GM12878 (cell line): ENCODE data around the gene TNP1. TPM values are rescaled to one million over a fixed set of nuclear protein-coding genes. Genes with fewer than 3 reads are reported as not detected.

Experiments used
- ATAC-seq: fragments of 200-7000 bp; cut with Tn5 transposase; 3 replicates; pipeline ENCODE4 v1.9.1; 2020; ENCODE audit warnings: mild to moderate bottlenecking, moderate library complexity
- BruUV-seq: library from RNA; stranded (reverse); fragments of 400-500 nt; replicated peaks from 2 replicates; lab custom pipeline; 2021; lab: Mats Ljungman, UMichigan
- CTCF ChIA-PET: fragments of 300-600 bp; sonication (Branson Sonifier 250); formaldehyde crosslinking; extraction: SDS; loops from one replicate; lab custom pipeline; 2021; ENCODE audit warnings: inconsistent platforms; lab: Yijun Ruan, JAX
- POLR2A ChIA-PET: fragments of 350-600 bp; formaldehyde crosslinking; extraction: SDS; loops from one replicate; lab custom pipeline; 2021; ENCODE audit warnings: inconsistent platforms; lab: Charles Lee
- RAD21 ChIA-PET: fragments of 300-600 bp; sonication (Branson Sonifier 250); formaldehyde crosslinking; loops from one replicate; lab custom pipeline; 2023; ENCODE audit warnings: antibody characterized with exemption; ENCODE audit not compliant: unreplicated experiment; lab: Charles Lee
- SMC1A ChIA-PET: fragments of 300-600 bp; sonication (Branson Sonifier 250); formaldehyde crosslinking; loops from one replicate; lab custom pipeline; 2023; ENCODE audit not compliant: unreplicated experiment, uncharacterized antibody; lab: Charles Lee
- DNase-seq: peaks from one replicate; pipeline ENCODE4 v3.0.0-alpha.2; 2011; ENCODE audit warnings: low read depth, low spot score
- FAIRE-seq: peaks from 3 replicates; lab custom pipeline; 2011; peaks lifted over from hg19 to GRCh38; lab: Jason Lieb, UNC
- H2AFZ ChIP-seq: 2 replicates; pipeline ENCODE4 v1.6.0; 2011; ENCODE audit warnings: low read depth, low read length, control low read depth; ENCODE audit not compliant: control insufficient read depth
- H3K27ac ChIP-seq: 2 replicates; pipeline ENCODE4 v1.5.1; 2011; ENCODE audit warnings: control low read depth; ENCODE audit not compliant: control insufficient read depth, insufficient read depth
- H3K27me3 ChIP-seq, 2 experiments: replicated peaks in 1 of 2; 2 replicates each; pipeline versions ENCODE4 v1.6.0 to v1.6.1; 2011; ENCODE audit warnings: low read length in 1 of 2; ENCODE audit not compliant: control insufficient read depth in 2 of 2, insufficient read depth in 2 of 2
- H3K36me3 ChIP-seq, 2 experiments: 2 replicates each; pipeline ENCODE4 v1.5.1; 2011; ENCODE audit warnings: low read length in 1 of 2; ENCODE audit not compliant: control insufficient read depth in 2 of 2, insufficient read depth in 2 of 2
- H3K4me1 ChIP-seq: 2 replicates; pipeline ENCODE4 v1.6.1; 2011; ENCODE audit warnings: mild to moderate bottlenecking, low read length, moderate library complexity, mixed read lengths; ENCODE audit not compliant: control insufficient read depth, insufficient read depth
- H3K4me2 ChIP-seq: 2 replicates; pipeline ENCODE4 v1.6.0; 2011; ENCODE audit warnings: control low read depth; ENCODE audit not compliant: control insufficient read depth, insufficient read depth
- H3K4me3 ChIP-seq: fragments of 200-600 bp; sonication (generic); 2 replicates; pipeline ENCODE4 v1.5.1; 2016
- H3K79me2 ChIP-seq: 2 replicates; pipeline ENCODE4 v1.6.0; 2011; ENCODE audit warnings: low read length; ENCODE audit not compliant: control insufficient read depth, insufficient read depth
- H3K9ac ChIP-seq: 2 replicates; pipeline ENCODE4 v1.8.0; 2011; ENCODE audit warnings: low read length, control low read depth, mixed read lengths; ENCODE audit not compliant: control insufficient read depth, insufficient read depth
- H3K9me3 ChIP-seq: replicated peaks from 3 replicates; pipeline ENCODE4 v1.5.1; 2011; ENCODE audit warnings: mild to moderate bottlenecking, low read length; ENCODE audit not compliant: control insufficient read depth, insufficient read depth
- H4K20me1 ChIP-seq: 2 replicates; pipeline ENCODE4 v1.6.0; 2011; ENCODE audit not compliant: control insufficient read depth, insufficient read depth
- ATF3 ChIP-seq: IDR thresholded peaks from 2 replicates; pipeline ENCODE4 v1.6.1; 2011; ENCODE audit warnings: low read depth, mild to moderate bottlenecking, low read length, moderate library complexity, borderline replicate concordance; ENCODE audit errors: extremely low read depth
- CBX3 ChIP-seq: fragments of 200-600 bp; sonication (generic); IDR thresholded peaks from 2 replicates; pipeline ENCODE4 v1.6.1; 2016; ENCODE audit warnings: low read depth, borderline replicate concordance
- CHD2 ChIP-seq: IDR thresholded peaks from 2 replicates; pipeline ENCODE4 v1.6.1; 2011; ENCODE audit warnings: low read depth, low read length, improper control_type of control experiment, borderline replicate concordance
- EZH2 ChIP-seq: IDR thresholded peaks from 2 replicates; pipeline ENCODE4 v1.6.1; 2012; ENCODE audit warnings: low read depth, mild to moderate bottlenecking, control low read depth, inconsistent platforms, low read length, borderline replicate concordance; ENCODE audit not compliant: control insufficient read depth
- IKZF2 ChIP-seq, 2 experiments: fragments of 450-650 bp; IDR thresholded peaks; 2 replicates each; pipeline ENCODE4 v1.6.1; 2017; ENCODE audit warnings: mild to moderate bottlenecking in 2 of 2, moderate library complexity in 2 of 2
- IRF4 ChIP-seq: IDR thresholded peaks from 2 replicates; pipeline ENCODE4 v1.6.1; 2011; ENCODE audit warnings: low read depth, low read length
- KLF5 ChIP-seq: fragments of 450-650 bp; IDR thresholded peaks from 2 replicates; pipeline ENCODE4 v1.6.1; 2014; ENCODE audit warnings: mild to moderate bottlenecking; ENCODE audit not compliant: partially characterized antibody
- MTA2 ChIP-seq: fragments of 450-650 bp; IDR thresholded peaks from 2 replicates; pipeline ENCODE4 v1.6.1; 2016; ENCODE audit warnings: low read depth, mild to moderate bottlenecking, moderate library complexity
- NFIC ChIP-seq: IDR thresholded peaks from 2 replicates; pipeline ENCODE4 v1.6.1; 2012; ENCODE audit warnings: low read depth, mild to moderate bottlenecking, inconsistent platforms, low read length, moderate library complexity
- SMAD1 ChIP-seq: fragments of 450-650 bp; IDR thresholded peaks from 2 replicates; pipeline ENCODE4 v1.6.1; 2018; ENCODE audit warnings: mild to moderate bottlenecking, low read depth; ENCODE audit not compliant: partially characterized antibody
- SP1 ChIP-seq: IDR thresholded peaks from one replicate; pipeline ENCODE4 v1.6.1; 2011; ENCODE audit warnings: low read depth, low read length
- SPI1 ChIP-seq: IDR thresholded peaks from 2 replicates; pipeline ENCODE4 v1.6.1; 2011; ENCODE audit warnings: low read depth, mild to moderate bottlenecking, low read length, moderate library complexity, borderline replicate concordance; ENCODE audit not compliant: insufficient read depth
- TCF12 ChIP-seq: IDR thresholded peaks from 2 replicates; pipeline ENCODE4 v1.6.1; 2011; ENCODE audit warnings: low read depth, mild to moderate bottlenecking, low read length
- TCF3 ChIP-seq: IDR thresholded peaks from 2 replicates; pipeline ENCODE4 v1.6.1; 2012; ENCODE audit warnings: low read depth, mild to moderate bottlenecking, low read length, borderline replicate concordance; ENCODE audit not compliant: insufficient read depth
- WGBS: methylation state at CpG from one replicate; pipeline ENCODE4 v1.1.6; 2016; ENCODE audit warnings: low lambda C conversion rate; ENCODE audit not compliant: insufficient replicate concordance, insufficient coverage; ENCODE audit errors: missing lambda C conversion rate; 5-methylcytosine and 5-hydroxymethylcytosine counted together
- in situ Hi-C: fragments of 300-500 bp; cut with MboI; formaldehyde crosslinking; loops from 9 replicates; pipeline ENCODE4 v1.14.3; 2018; ENCODE audit warnings: mixed read lengths
- intact Hi-C: fragments of 100-400 bp; cut with micrococcal nuclease; formaldehyde crosslinking; loops from one replicate; pipeline ENCODE4 v1.14.2; 2022; ENCODE audit not compliant: unreplicated experiment
- polyA plus RNA-seq, 11 experiments: library from polyadenylated mRNA; depleted of rRNA in 4 of 11; unstranded in 6 of 11; stranded (reverse) in 5 of 11; fragments of >200 nt; fragmentation: Nextera tagmentation in 4 of 11; fragmentation: Illumina TruSeq in 1 of 11; extraction: Ambion mirVana in 4 of 11; extraction: Trizol in 1 of 11; gene quantifications; 1 replicate in 1 of 11; 2 replicates in 10 of 11; pipeline versions ENCODE4 v1.2.1 to v1.2.3, GENCODE V29; 2011 to 2016; ENCODE audit warnings: inconsistent platforms in 2 of 11, missing spikeins in 2 of 11, low read depth in 1 of 11
- total RNA-seq, 4 experiments: library from RNA; depleted of rRNA in 3 of 4; stranded (reverse); fragments of >200 nt in 3 of 4; fragmentation: Illumina TruSeq in 1 of 4; extraction: Trizol in 1 of 4; gene quantifications; 2 replicates each; pipeline versions ENCODE4 v1.2.1 to v1.2.3, GENCODE V29; 2013 to 2021
- TF ChIP-seq, protein P1 (sequence below): IDR thresholded peaks from 2 replicates; pipeline ENCODE4 v1.6.1; 2012; ENCODE audit warnings: low read length, inconsistent platforms
- TF ChIP-seq, protein P2 (sequence below): fragments of 450-650 bp; IDR thresholded peaks from 2 replicates; pipeline ENCODE4 v1.6.1; 2017; ENCODE audit warnings: mild to moderate bottlenecking, moderate library complexity
- TF ChIP-seq, protein P3 (sequence below): fragments of 450-650 bp; IDR thresholded peaks from 2 replicates; pipeline ENCODE4 v1.6.1; 2017; ENCODE audit warnings: low read depth, mild to moderate bottlenecking, moderate library complexity

The TNP1 gene
- total and polyA plus RNA-seq, 10 of the 15 experiments (the other 5 are each of a cell fraction or from before 2014, with no cell fraction given): not detected

DNA sequence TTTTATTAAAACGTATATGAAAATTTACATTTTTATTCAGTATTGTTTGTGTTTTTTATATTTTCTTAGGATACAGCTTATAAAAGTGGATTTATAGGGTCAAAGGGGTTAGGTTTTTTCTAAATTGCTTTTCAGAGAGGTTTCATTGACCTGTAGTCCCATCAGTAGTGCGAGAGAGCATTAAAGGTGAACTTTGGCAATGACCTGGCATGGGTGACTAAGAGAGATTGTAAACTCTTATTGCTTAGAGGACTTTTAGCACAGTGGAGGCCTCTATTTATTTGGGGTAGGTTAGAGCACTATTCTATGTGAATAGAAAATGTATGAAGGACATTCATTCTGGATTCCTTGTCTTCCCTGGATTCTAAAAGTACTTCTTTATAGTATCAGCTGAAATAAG lies 16.0 kb upstream of the TNP1 start:
- ChIA-PET POLR2A (no interaction called here), CTCF (no interaction called here), SMC1A (interaction anchor here (1.0 kb wide), 1 partner anchor 290 kb away, joined by 5 read pairs; no protein-coding TSS in a partner anchor), RAD21 (no interaction called here)
- no peak for ATAC-seq
- no peaks in the 10 kb centered on the region for H3K36me3 ChIP-seq
- H3K4me3 ChIP-seq: no peak overlapping the region
- H3K9me3 ChIP-seq: no peaks in the 10 kb centered on the region
- no peak for DNase-seq
- TF ChIP-seq EZH2 (no peak), SPI1 (no peak), KLF5 (no peak), MTA2 (no peak), SP1 (no peak), SMAD1 (no peak), CBX3 (no peak), CHD2 (no peak), IKZF2 (IDR thresholded peaks at IDR 0.05) (no peak), TCF3 (no peak), IRF4 (no peak), TCF12 (no peak), NFIC (no peak), ATF3 (no peak)
- TF ChIP-seq, protein P1, sequence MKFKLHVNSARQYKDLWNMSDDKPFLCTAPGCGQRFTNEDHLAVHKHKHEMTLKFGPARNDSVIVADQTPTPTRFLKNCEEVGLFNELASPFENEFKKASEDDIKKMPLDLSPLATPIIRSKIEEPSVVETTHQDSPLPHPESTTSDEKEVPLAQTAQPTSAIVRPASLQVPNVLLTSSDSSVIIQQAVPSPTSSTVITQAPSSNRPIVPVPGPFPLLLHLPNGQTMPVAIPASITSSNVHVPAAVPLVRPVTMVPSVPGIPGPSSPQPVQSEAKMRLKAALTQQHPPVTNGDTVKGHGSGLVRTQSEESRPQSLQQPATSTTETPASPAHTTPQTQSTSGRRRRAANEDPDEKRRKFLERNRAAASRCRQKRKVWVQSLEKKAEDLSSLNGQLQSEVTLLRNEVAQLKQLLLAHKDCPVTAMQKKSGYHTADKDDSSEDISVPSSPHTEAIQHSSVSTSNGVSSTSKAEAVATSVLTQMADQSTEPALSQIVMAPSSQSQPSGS: no peak
- TF ChIP-seq, protein P2, sequence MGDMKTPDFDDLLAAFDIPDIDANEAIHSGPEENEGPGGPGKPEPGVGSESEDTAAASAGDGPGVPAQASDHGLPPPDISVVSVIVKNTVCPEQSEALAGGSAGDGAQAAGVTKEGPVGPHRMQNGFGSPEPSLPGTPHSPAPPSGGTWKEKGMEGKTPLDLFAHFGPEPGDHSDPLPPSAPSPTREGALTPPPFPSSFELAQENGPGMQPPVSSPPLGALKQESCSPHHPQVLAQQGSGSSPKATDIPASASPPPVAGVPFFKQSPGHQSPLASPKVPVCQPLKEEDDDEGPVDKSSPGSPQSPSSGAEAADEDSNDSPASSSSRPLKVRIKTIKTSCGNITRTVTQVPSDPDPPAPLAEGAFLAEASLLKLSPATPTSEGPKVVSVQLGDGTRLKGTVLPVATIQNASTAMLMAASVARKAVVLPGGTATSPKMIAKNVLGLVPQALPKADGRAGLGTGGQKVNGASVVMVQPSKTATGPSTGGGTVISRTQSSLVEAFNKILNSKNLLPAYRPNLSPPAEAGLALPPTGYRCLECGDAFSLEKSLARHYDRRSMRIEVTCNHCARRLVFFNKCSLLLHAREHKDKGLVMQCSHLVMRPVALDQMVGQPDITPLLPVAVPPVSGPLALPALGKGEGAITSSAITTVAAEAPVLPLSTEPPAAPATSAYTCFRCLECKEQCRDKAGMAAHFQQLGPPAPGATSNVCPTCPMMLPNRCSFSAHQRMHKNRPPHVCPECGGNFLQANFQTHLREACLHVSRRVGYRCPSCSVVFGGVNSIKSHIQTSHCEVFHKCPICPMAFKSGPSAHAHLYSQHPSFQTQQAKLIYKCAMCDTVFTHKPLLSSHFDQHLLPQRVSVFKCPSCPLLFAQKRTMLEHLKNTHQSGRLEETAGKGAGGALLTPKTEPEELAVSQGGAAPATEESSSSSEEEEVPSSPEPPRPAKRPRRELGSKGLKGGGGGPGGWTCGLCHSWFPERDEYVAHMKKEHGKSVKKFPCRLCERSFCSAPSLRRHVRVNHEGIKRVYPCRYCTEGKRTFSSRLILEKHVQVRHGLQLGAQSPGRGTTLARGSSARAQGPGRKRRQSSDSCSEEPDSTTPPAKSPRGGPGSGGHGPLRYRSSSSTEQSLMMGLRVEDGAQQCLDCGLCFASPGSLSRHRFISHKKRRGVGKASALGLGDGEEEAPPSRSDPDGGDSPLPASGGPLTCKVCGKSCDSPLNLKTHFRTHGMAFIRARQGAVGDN: no peak
- TF ChIP-seq, protein P3, sequence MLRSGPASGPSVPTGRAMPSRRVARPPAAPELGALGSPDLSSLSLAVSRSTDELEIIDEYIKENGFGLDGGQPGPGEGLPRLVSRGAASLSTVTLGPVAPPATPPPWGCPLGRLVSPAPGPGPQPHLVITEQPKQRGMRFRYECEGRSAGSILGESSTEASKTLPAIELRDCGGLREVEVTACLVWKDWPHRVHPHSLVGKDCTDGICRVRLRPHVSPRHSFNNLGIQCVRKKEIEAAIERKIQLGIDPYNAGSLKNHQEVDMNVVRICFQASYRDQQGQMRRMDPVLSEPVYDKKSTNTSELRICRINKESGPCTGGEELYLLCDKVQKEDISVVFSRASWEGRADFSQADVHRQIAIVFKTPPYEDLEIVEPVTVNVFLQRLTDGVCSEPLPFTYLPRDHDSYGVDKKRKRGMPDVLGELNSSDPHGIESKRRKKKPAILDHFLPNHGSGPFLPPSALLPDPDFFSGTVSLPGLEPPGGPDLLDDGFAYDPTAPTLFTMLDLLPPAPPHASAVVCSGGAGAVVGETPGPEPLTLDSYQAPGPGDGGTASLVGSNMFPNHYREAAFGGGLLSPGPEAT: no peak
- no peaks in the 10 kb centered on the region for H3K79me2 ChIP-seq
- H3K9ac ChIP-seq: no peak overlapping the region
- BruUV-seq: no TSS peak
- no peaks in the 10 kb centered on the region for H3K27me3 ChIP-seq
- FAIRE-seq: no peak
- 0% methylated on average over 2 of the region's 2 CpGs for WGBS
- no peaks in the 10 kb centered on the region for H4K20me1 ChIP-seq
- intact Hi-C loops: loop anchor here (5.0 to 10.0 kb wide), 2 partner anchors 289 to 636 kb away; no protein-coding TSS in a partner anchor
- in situ Hi-C loops: no loop called here
- no peaks in the 10 kb centered on the region for H3K4me1 ChIP-seq
- no peak overlapping the region for H3K4me2 ChIP-seq
- no peak overlapping the region for H3K27ac ChIP-seq
- no peak overlapping the region for H2AFZ ChIP-seq
